ENCODE measurements around the gene GTPBP6.

DNA sequence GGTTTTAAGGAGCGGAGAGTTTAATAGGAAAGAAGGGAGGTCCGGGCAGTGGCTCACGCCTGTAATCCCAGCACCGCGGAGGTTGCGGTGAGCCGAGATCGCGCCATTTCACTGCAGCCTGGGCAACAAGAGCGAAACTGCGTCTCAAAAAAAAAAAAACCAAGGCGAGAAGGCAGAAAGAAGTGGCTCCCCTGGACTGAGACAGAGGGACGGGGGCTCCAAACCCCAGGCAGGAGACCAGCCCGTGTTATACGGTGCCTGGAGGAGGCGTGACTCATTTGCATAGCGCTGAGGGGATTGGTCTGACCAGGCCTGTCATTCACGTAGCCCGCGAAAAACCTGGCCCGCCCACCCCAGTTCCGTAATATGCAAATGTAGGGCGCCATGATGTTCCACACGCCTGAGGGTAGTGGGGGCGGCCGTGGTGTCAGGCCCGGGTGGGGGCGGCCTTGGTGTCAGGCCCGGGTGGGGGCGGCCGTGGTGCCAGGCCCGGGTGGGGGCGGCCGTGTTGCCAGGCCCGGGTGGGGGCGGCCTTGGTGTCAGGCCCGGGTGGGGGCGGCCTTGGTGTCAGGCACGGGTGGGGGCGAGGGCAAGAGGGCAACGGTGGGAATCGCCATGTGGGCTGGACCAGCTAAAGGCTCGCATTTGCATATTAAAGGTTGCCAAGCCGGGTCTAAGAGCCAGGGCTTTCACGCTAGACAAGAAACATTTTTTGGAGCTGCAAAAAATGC lies 35.3 kb downstream of the GTPBP6 start:
- TF ChIP-seq, protein P1, sequence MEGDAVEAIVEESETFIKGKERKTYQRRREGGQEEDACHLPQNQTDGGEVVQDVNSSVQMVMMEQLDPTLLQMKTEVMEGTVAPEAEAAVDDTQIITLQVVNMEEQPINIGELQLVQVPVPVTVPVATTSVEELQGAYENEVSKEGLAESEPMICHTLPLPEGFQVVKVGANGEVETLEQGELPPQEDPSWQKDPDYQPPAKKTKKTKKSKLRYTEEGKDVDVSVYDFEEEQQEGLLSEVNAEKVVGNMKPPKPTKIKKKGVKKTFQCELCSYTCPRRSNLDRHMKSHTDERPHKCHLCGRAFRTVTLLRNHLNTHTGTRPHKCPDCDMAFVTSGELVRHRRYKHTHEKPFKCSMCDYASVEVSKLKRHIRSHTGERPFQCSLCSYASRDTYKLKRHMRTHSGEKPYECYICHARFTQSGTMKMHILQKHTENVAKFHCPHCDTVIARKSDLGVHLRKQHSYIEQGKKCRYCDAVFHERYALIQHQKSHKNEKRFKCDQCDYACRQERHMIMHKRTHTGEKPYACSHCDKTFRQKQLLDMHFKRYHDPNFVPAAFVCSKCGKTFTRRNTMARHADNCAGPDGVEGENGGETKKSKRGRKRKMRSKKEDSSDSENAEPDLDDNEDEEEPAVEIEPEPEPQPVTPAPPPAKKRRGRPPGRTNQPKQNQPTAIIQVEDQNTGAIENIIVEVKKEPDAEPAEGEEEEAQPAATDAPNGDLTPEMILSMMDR (IDR thresholded peaks at IDR 0.05; ENCODE audit: extremely low read depth in 1 of 2, insufficient read depth in 1 of 2, low read depth in 1 of 2, low read length in 2 of 2), result no peak
- TF ChIP-seq EZH2 (IDR thresholded peaks at IDR 0.05; ENCODE audit: borderline replicate concordance, low read depth, low read length, severe bottlenecking) (no peak), JUN (IDR thresholded peaks at IDR 0.05; ENCODE audit: borderline replicate concordance, insufficient read depth, insufficient read length, low read depth) (peak; percentile 14), POLR2AphosphoS5 (IDR thresholded peaks at IDR 0.05; ENCODE audit: insufficient read depth, low read depth, low read length) (no peak)
- TF ChIP-seq, protein P2, sequence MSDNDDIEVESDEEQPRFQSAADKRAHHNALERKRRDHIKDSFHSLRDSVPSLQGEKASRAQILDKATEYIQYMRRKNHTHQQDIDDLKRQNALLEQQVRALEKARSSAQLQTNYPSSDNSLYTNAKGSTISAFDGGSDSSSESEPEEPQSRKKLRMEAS (IDR thresholded peaks at IDR 0.05; ENCODE audit: insufficient read depth, insufficient read length), result no peak
